Measurements from ENCODE around the gene PHC3.

PHC3 gene

DNA sequence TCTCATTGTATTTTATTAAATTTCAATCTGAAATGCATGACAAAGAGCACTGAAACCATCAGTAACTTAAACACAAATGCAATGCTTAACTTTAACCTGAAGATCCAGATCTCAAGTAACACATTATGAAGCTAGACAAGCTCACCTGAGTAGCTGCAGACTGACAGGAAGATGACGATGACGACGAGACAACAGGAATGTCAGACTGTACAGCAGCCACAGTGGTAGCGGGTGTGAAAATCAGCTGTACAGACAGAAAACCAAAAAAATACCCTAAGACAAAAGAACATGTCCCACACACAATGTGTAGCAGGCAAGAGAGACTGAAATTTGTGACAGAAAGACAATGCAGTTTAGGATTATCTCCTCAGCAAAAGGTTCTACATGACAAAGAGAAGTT is 36.3 kb downstream of the PHC3 start:
- TF ChIP-seq, protein P1, sequence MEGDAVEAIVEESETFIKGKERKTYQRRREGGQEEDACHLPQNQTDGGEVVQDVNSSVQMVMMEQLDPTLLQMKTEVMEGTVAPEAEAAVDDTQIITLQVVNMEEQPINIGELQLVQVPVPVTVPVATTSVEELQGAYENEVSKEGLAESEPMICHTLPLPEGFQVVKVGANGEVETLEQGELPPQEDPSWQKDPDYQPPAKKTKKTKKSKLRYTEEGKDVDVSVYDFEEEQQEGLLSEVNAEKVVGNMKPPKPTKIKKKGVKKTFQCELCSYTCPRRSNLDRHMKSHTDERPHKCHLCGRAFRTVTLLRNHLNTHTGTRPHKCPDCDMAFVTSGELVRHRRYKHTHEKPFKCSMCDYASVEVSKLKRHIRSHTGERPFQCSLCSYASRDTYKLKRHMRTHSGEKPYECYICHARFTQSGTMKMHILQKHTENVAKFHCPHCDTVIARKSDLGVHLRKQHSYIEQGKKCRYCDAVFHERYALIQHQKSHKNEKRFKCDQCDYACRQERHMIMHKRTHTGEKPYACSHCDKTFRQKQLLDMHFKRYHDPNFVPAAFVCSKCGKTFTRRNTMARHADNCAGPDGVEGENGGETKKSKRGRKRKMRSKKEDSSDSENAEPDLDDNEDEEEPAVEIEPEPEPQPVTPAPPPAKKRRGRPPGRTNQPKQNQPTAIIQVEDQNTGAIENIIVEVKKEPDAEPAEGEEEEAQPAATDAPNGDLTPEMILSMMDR (IDR thresholded peaks at IDR 0.05; ENCODE audit: insufficient read depth, low read length, missing control alignments): no peak
- ChIA-PET CTCF (interaction anchor here (0.9 kb wide), 1 partner anchor 11 kb away, joined by 3 read pairs; no protein-coding TSS in a partner anchor), POLR2A (no interaction called here)
- no peak overlapping the region for H3K4me3 ChIP-seq (ENCODE audit: low read depth, low read length)
- DNase-seq (ENCODE audit: low read depth, low spot score): no peak

DNA sequence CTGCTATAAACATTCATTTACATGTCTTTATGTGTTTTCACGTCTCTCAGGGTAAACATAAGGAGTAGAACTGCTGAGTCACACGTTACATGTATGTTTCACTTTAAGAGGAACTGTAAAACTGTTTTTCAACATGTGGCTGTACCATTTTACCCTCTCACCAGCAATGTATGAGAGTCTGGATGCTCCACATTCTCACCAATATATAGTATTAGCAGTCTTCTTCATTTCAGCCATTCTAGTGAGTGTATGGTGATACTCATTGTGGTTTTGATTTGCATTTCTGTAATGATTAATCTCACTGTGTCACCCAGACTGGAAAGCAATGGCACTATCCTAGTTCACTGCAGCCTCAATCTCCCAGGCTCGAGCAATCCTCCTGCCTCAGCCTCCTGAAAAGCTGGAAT is 37.1 kb downstream of the PHC3 start:
- H3K4me3 ChIP-seq (ENCODE audit: low read depth, low read length): no peak overlapping the region
- ChIA-PET CTCF (no interaction called here), POLR2A (no interaction called here)
- TF ChIP-seq, protein P1 (IDR thresholded peaks at IDR 0.05; ENCODE audit: insufficient read depth, low read length, missing control alignments): no peak
- DNase-seq (ENCODE audit: low read depth, low spot score): no peak

DNA sequence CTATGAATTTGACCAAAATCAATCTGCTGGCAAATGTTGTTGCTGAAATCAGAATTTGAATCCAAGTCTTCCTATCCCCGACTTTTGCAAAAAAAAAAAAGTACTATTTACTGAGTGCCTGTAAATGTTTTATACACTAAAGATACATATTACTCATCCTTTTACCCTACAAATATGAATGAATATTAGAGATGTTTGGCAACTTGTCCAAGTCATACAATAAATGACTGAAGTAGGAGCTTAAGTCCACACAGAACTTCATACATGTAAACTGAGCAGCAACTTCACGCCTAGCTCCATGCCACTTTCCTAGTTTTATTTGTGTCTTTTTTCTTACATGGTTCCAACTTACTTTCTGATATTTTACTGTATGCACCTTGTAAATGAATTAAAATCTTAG is 39.2 kb downstream of the PHC3 start:
- POLR2A ChIA-PET: no interaction called here
- CTCF ChIA-PET: interaction anchor here (0.9 kb wide), 1 partner anchor 8 kb away, joined by 3 read pairs; no protein-coding TSS in a partner anchor
- no peak for DNase-seq (ENCODE audit: low read depth, low spot score)
- H3K4me3 ChIP-seq (ENCODE audit: low read depth, low read length): no peak overlapping the region
- TF ChIP-seq, protein P1 (IDR thresholded peaks at IDR 0.05; ENCODE audit: insufficient read depth, low read length, missing control alignments): no peak

DNA sequence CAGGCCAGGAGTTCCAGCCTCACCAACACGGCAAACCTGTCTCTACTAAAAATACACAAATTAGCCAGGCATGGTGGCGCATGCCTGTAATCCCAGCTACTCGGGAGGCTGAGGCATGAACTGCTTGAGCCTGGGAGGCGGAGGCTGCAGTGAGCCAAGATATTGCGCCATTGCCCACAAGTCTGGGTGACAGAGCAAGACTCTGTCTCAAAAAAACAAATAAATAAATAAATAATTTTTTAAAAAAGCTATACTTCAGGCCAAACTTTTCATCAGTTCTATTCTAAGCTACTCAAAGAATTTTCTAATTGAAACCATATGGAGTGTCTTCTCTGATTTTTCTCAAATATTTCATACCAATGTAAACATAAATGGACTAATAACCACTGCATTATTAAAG is 43.5 kb downstream of the PHC3 start:
- POLR2A ChIA-PET: no interaction called here
- TF ChIP-seq, protein P1 (IDR thresholded peaks at IDR 0.05; ENCODE audit: insufficient read depth, low read length, missing control alignments): no peak
- no peak overlapping the region for H3K4me3 ChIP-seq (ENCODE audit: low read depth, low read length)
- peak; percentile 12 for DNase-seq (ENCODE audit: low read depth, low spot score)
- CTCF ChIA-PET: no interaction called here

DNA sequence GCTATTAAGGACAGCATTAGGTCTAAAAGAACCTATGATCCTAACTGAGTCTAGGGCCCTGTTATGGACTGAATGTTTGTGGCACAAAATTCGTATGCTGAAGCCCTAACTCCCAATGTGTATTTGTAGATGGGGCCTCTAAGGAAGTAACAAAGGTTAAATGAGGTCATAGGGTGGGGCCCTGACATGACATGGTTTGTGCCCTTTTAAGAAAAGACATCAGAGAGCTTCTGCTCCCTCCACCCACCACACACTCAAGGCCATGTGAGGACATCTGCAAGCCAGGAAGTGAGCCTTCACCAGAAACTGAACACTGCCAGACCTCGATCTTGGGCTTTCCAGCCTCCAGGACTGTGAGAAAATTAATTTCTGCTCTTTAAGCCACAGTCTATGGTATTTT is 49.2 kb downstream of the PHC3 start:
- TF ChIP-seq, protein P1 (IDR thresholded peaks at IDR 0.05; ENCODE audit: insufficient read depth, low read length, missing control alignments): no peak
- ChIA-PET POLR2A (no interaction called here), CTCF (no interaction called here)
- no peak overlapping the region for H3K4me3 ChIP-seq (ENCODE audit: low read depth, low read length)
- DNase-seq (ENCODE audit: low read depth, low spot score): no peak

DNA sequence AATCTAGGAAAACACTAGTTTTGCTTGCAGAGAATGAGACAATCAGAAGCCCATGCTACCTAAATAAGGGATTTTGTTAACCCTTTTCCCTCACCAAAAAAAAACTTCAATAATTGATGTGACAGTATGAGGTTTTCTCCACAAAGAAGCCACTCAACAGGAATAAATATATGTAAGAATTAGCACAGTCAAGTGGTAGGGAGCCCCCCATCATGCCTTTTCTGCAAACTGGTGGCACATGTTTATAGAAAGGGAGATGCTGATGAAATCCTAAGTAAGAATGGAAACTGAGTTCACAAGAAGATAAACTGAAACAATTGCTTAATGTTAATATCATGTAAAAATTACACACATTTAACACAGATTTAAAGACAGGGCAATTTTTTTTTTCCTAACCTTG is 51.0 kb downstream of the PHC3 start:
- CTCF ChIA-PET: no interaction called here

More for the DNA sequence above, 51.0 kb downstream of the PHC3 start:
- POLR2A ChIA-PET: no interaction called here
- DNase-seq (ENCODE audit: low read depth, low spot score): no peak
- TF ChIP-seq, protein P1 (IDR thresholded peaks at IDR 0.05; ENCODE audit: insufficient read depth, low read length, missing control alignments): no peak
- no peak overlapping the region for H3K4me3 ChIP-seq (ENCODE audit: low read depth, low read length)

All from AG04449 (cell line).